ENCODE measurements around the gene MIER1. TPM values are rescaled to one million over a fixed set of nuclear protein-coding genes. Genes with fewer than 3 reads are reported as not detected.

The MIER1 gene
- total and polyA plus RNA-seq, 9 of the 15 experiments (the other 6 are each of a cell fraction or from before 2014, with no cell fraction given), result 13.9 to 34.8 (median 21.5) TPM

GRCh38 chr1:66929999-66930822 is 5.4 kb downstream of the MIER1 start (continued):
- TF ChIP-seq MTF1 (CRISPR knock-in tag; IDR thresholded peaks at IDR 0.05; ENCODE audit: borderline replicate concordance) (no peak), BCOR (IDR thresholded peaks at IDR 0.05) (0 out of 2 replicates have a peak, but pooled peaks have one; percentile 23), ZNF512 (tag; IDR thresholded peaks at IDR 0.05) (no peak), KDM4B (IDR thresholded peaks at IDR 0.05; ENCODE audit: borderline replicate concordance in 2 of 2, low read depth in 1 of 2) (peak in 1 of 2 experiments; percentile 68; a peak in 1 of 4 replicates), ERF (CRISPR knock-in tag; IDR thresholded peaks at IDR 0.05) (peak; percentile 71; the same call in 1 of the 2 replicates), THRA (IDR thresholded peaks at IDR 0.05) (no peak), HSF4 (CRISPR knock-in tag; IDR thresholded peaks at IDR 0.05; ENCODE audit: borderline replicate concordance) (no peak), CTCFL (IDR thresholded peaks at IDR 0.05; ENCODE audit: borderline replicate concordance, insufficient read depth, low read depth, low read length, poor library complexity, severe bottlenecking) (peak; percentile 85), LARP7 (IDR thresholded peaks at IDR 0.05) (no peak), ILF3 (IDR thresholded peaks at IDR 0.05; ENCODE audit: borderline replicate concordance) (no peak), NFE2 (IDR thresholded peaks at IDR 0.05; ENCODE audit: low read depth) (no peak), GABPB1 (CRISPR knock-in tag; IDR thresholded peaks at IDR 0.05) (peak; percentile 70), ZNF124 (CRISPR knock-in tag; IDR thresholded peaks at IDR 0.05) (no peak), SPI1 (IDR thresholded peaks at IDR 0.05; ENCODE audit: borderline replicate concordance, low read depth, low read length) (no peak), ZNF324 (CRISPR knock-in tag; IDR thresholded peaks at IDR 0.05) (no peak), PURB (CRISPR knock-in tag; IDR thresholded peaks at IDR 0.05; ENCODE audit: low read depth) (no peak), ZNF23 (CRISPR knock-in tag; IDR thresholded peaks at IDR 0.05) (no peak), GATAD2B (IDR thresholded peaks at IDR 0.05; ENCODE audit: borderline replicate concordance) (no peak; the same call in 1 of the 2 replicates), ZNF699 (CRISPR knock-in tag; IDR thresholded peaks at IDR 0.05; ENCODE audit: insufficient replicate concordance) (no peak), ZNF282 (CRISPR knock-in tag; IDR thresholded peaks at IDR 0.05) (no peak), CBX2 (IDR thresholded peaks at IDR 0.05; ENCODE audit: insufficient read depth, low read length, poor library complexity, severe bottlenecking) (no peak), KDM2B (CRISPR knock-in tag; IDR thresholded peaks at IDR 0.05) (no peak), TBP (optimal IDR thresholded peaks at IDR 0.05; ENCODE audit: low read depth, low read length) (peak; percentile 74), KDM1A (IDR thresholded peaks at IDR 0.05) (peak in 1 of 2 experiments; percentile 67; a peak in 2 of 4 replicates)

Data from K562 (cell line).